M059J (cell line): ENCODE measurements around the gene GCC1. TPM values are rescaled to one million over a fixed set of nuclear protein-coding genes. Genes with fewer than 3 reads are reported as not detected.
"Not testable (repeated sequence)": the region's sequence is repeated elsewhere in the genome, so short reads cannot be mapped to it uniquely, and the experiment has no call there.

Experiments used
- DNase-seq: peaks from one replicate; pipeline ENCODE4 v3.0.0-alpha.2; 2012; ENCODE audit warnings: low read depth
- total RNA-seq: library from RNA; depleted of rRNA; stranded (reverse); fragments of >200 nt; shearing (Covaris generic); gene quantifications from 2 replicates; pipeline ENCODE4 v1.2.3, GENCODE V29; 2014

The GCC1 gene
- total RNA-seq, 1 experiment from 2014 or later = 19.6 TPM

DNA sequence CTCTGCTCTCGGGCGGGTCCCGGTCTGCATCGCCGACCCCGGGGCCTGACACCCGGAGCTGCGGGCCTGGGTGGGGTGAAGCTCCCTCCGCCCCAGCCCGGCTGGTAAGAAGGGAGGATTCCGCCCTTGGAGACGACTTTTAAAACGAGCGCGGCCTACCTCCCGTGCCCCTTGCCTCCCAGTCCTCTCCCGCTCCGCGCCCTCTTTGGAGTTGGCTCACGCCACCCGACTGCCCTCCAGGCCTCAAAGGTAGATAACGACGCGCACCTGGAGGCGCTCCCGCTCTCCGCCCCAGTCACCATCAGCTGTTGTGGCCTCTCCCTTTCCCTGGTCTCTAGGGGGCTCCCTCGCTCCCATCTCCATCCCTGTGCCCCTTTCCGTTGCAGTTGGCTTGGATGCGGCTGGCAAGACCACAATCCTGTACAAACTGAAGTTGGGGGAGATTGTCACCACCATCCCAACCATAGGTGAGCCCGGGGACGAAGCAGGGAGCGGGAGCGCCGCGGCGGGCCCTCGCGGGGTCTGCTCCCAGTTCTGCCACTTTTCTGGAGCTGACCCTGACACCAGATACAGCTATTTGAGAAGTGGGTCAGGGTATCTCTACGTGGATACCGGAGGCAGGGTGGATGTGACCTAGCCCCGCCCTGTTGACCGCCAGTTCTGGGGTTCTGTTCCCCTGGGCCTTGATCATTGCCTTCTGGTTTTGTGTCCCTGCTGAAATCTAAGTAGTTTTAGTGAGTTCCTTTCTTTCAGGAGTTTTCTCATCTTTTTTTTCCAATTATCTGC, 3.5 kb upstream of the GCC1 start:
- DNase-seq = peak; percentile 62

- peak; percentile 76 for DNase-seq
Measured at GRCh38 chr7:127588019-127588696, 2.8 kb upstream of the GCC1 start, which contains the start of gene ARF5. Gene ARF5 (plus strand): TSS chr7:127588411. CDS start chr7:127588499, 88 bp downstream.

- no peak for DNase-seq
Measured at GRCh38 chr7:127587663-127588018, 2.2 kb upstream of the GCC1 start.

- DNase-seq = no peak
Measured at GRCh38 chr7:127586346-127586745, 950 bp upstream of the GCC1 start.

- DNase-seq = no peak
Measured at GRCh38 chr7:127584648-127585043, 750 bp downstream of the GCC1 start.

DNA sequence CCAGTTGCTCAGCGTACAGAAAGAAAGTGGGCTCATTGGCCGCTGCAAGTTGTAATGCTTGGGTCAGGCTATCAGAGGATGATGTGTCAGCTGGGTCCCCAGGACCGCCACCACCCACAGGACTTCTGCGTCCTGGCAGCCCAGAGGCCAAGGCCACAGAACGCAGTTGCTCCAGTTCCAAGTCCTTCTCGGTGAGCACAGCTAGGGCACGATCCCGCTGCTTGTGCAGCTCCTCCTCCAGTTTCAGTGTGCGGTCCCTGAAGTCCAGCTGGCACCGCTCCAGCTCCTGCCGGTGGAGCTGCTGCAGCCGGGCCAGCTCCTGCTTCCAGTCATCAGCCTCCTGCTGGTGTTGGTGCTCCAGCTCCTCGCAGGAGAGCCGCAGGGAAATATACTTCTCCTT, 3.0 kb downstream of the GCC1 start:
- no peak for DNase-seq

DNA sequence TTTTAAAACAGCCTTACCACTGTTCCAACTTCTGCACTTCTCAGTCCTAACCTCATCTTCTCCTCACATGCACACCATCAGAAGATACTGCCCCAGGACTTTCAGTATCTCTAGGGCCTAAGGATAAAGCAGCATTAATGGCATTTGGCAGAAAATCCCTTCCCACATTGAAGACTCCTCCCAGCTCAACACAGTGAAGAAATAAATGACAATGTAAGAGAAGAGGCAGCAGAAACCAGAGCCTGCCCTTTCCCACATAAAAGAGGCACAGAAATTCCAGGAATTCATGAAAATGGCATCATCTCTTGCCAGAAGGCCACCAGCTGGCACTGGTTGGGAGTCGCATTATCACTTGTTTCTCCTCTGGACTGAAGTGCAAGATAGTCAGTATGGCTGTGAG, 3.7 kb downstream of the GCC1 start:
- peak; percentile 25 for DNase-seq

- DNase-seq = no peak
Measured at GRCh38 chr7:127580612-127581011, 4.8 kb downstream of the GCC1 start.

DNA sequence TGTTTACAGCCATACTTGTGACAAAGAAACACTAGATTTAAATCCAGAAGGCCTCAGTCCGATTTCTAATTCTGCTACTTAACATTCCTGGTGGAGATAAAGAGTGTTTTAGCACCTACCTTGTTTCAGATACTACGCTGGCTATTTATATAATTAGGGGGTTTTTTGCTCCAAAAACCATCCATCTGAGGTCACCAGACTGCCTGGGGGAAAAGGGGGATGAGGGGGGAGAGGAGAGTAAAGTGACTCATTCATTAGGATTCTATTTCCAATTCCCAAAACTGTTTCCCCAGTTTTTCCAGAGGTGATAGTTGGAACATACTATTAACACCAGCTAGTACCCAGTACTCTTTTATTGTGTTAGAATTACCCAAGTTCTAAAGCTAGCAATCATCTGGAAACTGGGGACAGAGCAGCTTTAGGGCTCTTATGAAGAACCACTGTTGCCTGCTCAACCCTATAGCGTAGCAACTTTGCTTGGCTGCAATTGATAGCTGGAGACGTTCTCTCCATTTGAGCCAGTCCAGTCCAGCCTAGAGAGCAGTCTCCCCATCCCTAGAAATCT, 6.6 kb downstream of the GCC1 start:
- DNase-seq = peak; percentile 67

- peak; percentile 67 for DNase-seq
Measured at GRCh38 chr7:127578036-127578684, 7.2 kb downstream of the GCC1 start.

DNA sequence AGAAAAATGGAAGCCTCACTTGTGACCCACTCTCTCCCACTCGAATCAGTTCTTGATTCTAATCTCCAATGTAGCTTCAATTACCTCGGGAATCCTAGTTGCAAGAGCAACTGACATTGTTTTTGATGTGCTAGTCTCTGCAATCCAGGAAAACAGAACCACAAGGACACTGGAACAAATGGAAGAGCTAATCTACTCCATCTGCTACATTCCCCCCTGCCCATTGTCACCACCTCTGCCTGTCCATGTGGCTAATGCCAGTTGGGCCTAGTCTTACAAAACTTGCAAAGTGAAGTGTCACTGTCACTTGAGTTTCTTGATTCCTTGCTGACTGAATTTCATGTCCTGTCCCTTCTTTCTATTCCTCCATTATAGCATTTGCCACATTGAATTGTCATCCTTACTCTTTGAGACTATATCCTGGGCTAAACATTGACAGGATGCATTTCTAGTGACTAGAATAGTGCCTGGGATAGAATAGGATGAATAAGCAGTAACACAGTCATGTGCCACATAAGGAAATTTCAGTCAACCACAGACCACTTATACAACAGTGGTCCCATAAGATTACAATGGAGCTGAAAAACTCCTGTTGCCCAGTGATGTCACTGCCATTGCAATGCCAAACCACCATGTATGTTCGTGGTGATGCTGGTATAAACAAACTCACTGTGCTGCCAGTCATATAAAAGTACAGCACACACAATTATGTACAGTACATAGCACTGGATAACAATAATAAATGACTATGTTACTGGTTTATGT, 13.5 kb downstream of the GCC1 start:
- DNase-seq = peak; percentile 38

DNA sequence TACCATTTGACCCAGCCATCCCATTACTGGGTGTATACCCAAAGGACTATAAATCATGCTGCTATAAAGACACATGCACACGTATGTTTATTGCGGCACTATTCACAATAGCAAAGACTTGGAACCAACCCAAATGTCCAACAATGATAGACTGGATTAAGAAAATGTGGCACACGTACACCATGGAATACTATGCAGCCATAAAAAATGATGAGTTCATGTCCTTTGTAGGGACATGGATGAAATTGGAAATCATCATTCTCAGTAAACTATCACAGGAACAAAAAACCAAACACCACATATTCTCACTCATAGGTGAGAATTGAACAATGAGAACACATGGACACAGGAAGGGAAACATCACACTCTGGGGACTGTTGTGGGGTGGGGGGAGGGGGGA, 17.4 kb downstream of the GCC1 start:
- DNase-seq = not testable (repeated sequence)

DNA sequence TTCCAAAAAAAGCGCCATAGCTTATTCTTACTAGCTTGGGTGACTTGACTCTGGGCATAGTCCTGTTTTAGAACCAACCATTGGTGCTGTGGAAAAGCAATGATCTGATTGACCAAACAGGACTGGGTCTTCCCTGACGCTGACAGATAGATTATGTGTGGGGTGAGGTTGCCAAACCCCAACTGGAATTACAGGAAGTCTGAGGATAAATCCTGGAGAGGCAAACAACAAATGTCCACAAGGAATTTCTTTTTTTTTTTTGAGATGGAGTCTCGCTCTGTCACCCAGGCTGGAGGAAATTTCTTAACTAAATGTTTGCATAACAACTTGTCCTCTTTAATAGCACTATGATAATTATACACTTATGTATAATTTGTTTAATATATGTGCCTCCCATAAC, 19.2 kb downstream of the GCC1 start:
- DNase-seq = no peak

DNA sequence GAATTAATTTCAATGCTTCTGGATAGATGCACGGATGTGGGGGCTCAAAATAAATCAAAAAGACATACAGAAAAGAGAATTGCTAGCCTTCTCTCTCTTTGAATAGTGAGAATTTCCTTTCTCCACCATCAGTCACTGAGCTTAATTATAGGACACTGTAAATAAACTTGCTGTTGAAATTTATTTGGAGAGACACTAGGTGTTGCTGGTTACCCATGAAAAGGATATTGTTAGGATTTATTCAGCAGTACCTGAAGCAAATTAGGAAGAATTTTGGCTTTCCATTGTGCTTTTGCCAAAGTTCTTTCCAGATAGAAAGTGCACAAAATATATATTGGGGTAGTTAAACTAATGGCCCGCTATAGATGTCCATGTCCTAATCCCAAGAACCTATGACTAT, 27.6 kb downstream of the GCC1 start:
- DNase-seq = no peak

DNA sequence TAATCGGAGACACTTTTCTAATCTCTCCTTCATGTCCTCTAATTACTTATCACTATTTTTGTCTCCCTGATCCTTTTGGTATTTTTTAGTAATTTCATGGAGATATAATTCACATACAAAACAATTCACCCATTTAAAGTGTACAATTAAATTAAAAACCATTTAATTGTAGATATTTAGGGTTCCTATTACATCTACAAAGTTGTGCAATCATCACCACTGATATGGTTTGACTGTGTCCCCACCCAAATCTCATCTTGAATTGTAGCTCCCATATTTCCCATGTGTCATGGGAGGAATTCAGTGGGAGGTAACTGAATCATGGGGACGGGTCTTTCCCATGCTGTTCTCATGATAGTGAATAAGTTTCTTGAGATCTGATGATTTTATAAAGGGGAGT, 29.0 kb downstream of the GCC1 start:
- no peak for DNase-seq

GRCh38 chr7:127551941-127552340, 33.5 kb downstream of the GCC1 start:
- DNase-seq = no peak

DNA sequence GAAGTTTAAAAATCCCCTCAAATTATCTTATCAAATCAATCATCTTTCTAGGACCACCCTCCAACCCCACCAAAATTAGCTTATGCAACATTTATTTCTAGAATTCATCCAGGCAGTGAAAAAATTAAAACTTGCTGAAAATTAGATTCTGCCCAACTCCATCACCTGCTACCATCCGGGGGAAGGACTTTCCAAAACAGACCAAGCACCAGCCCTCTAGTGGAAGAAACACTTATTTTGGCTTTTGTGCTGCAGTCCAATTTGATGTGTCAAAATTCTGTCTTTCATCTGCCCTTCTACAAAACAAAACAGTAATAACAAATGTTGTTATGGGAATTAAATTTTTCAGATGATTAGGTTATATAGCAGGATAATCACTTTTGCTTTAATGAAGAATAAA, 35.1 kb downstream of the GCC1 start:
- no peak for DNase-seq

GRCh38 chr7:127546313-127546712, 39.1 kb downstream of the GCC1 start:
- no peak for DNase-seq

DNA sequence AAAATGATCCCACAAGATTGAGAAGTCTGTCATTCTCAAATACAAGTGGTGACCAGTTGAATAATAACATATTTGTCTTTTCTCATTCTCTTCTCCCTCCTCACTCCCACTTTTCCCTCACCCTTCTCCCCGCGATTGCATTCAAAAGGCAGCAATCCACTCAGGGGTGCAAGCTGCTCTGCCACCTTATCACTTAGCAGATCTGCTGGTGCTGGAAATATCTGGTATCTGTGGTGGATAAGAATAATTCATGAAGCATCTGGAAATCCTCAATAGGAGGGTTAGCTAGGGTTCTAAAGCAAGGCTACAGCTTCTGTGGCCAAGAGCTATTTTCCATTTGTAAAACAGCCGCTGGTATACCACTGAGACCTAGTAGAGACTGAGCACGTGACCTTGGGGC, 43.8 kb downstream of the GCC1 start:
- DNase-seq = no peak

DNA sequence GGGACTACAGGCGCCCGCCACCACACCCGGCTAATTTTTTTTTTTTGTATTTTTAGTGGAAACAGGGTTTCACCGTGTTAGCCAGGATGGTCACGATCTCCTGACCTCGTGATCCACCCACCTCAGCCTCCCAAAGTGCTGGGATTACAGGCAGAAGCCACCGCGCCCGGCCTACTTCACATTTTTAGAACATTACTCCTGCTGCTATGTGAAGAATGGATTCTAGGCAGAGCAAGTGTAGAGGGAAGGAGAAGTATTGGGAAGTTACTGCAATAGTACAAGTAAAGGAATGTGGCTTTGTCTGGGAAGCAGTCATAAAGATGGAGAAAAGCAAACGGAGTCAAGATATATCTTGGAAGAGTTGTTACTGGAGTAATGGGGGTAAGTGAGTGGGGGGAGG, 44.9 kb downstream of the GCC1 start:
- not testable (repeated sequence) for DNase-seq

DNA sequence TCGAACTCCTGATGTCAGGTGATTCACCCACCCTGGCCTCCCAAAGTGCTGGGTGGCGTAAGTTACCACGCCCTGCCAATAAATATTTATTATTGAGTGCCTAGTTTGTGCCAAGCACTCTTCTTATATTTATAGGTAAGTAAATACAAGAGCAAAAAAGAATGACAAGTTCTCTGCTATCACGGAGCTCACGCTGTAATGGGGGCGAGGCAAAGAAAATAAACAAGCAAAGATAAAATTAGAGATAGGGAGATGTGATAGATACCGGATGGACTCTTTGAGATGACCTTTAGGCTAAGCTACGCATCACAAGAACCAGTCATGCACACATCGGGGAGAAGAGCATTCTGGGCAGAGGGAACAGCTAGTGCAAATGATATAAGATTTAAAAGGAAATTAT, 46.3 kb downstream of the GCC1 start:
- DNase-seq = no peak

DNA sequence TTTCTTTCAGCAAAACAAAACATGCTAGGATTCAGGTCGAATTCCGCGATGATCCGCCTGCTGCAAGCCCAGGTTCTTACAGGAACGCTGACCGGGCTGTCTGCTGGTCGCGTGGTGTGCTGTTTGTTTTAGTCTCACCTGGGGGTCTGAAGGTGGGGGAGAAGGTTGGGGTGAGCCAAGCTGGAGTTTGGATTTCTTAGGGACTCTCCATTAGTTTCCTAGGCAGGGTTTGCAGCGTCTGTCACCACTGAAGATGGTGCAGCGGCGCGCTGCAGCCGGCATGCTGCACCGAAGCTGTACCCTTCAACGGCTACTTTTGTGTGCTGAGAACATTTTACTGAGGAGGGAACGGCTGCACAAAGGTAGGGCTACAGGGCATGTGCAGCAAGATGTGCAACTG, 48.7 kb downstream of the GCC1 start:
- peak; percentile 4 for DNase-seq
